Heart left ventricle (tissue), 16 donors: ENCODE results near the gene KCNMB2. TPM values are rescaled to one million over a fixed set of nuclear protein-coding genes. Genes with fewer than 3 reads are reported as not detected.
"Not testable (repeated sequence)": the region's sequence is repeated elsewhere in the genome, so short reads cannot be mapped to it uniquely, and the experiment has no call there.

Source experiments
- ATAC-seq, 4 donors: fragments of 200-7000 bp; cut with Tn5 transposase; one replicate each; pipeline ENCODE4 v1.9.1; 2020 to 2022; ENCODE audit warnings: moderate library complexity in 4 of 4, mild to moderate bottlenecking in 3 of 4, moderate number of reproducible peaks in 1 of 4
- DNase-seq, 5 donors: peaks; one replicate each; pipeline ENCODE4 v3.0.0-alpha.2; 2020
- H3K27ac ChIP-seq, 12 donors: fragments of 200-600 bp; sonication (generic) in 4 of 12; one replicate each; pipeline versions ENCODE4 v1.5.0 to v1.8.0; 2016 to 2022; ENCODE audit warnings: mild to moderate bottlenecking in 2 of 12
- H3K27me3 ChIP-seq, 9 donors: fragments of 200-600 bp; sonication (generic) in 2 of 9; one replicate each; pipeline versions ENCODE4 v1.5.1 to v1.8.0; 2016 to 2022; ENCODE audit warnings: mild to moderate bottlenecking in 3 of 9
- H3K36me3 ChIP-seq, 9 donors: fragments of 200-600 bp; sonication (generic) in 2 of 9; one replicate each; pipeline versions ENCODE4 v1.5.0 to v1.8.0; 2018 to 2022; ENCODE audit warnings: mild to moderate bottlenecking in 2 of 9
- H3K4me1 ChIP-seq, 12 donors: fragments of 200-600 bp; sonication (generic) in 4 of 12; one replicate each; pipeline versions ENCODE4 v1.5.0 to v1.8.0; 2016 to 2022; ENCODE audit warnings: mild to moderate bottlenecking in 3 of 12
- H3K4me3 ChIP-seq, 12 donors: fragments of 200-600 bp; sonication (generic) in 4 of 12; one replicate each; pipeline versions ENCODE4 v1.5.0 to v1.8.0; 2017 to 2022; ENCODE audit warnings: mild to moderate bottlenecking in 9 of 12, moderate library complexity in 4 of 12
- H3K9me3 ChIP-seq, 12 donors: fragments of 200-600 bp; sonication (generic) in 4 of 12; one replicate each; pipeline versions ENCODE4 v1.5.0 to v1.8.0; 2016 to 2022; ENCODE audit warnings: mild to moderate bottlenecking in 1 of 12
- CTCF ChIP-seq, 12 donors: fragments of 200-600 bp; sonication (generic) in 4 of 12; IDR thresholded peaks; one replicate each; pipeline versions ENCODE4 v1.5.0 to v1.8.0; 2018 to 2022; ENCODE audit warnings: antibody characterized with exemption in 12 of 12, mild to moderate bottlenecking in 5 of 12
- POLR2A ChIP-seq, 2 donors: fragments of 450-650 bp; IDR thresholded peaks; one replicate each; pipeline ENCODE4 v1.6.1; 2017; ENCODE audit warnings: antibody characterized with exemption in 2 of 2, mild to moderate bottlenecking in 2 of 2, moderate library complexity in 2 of 2
- WGBS, 4 donors: extraction: QIAGEN DNeasy Blood & Tissue Kit in 2 of 4; methylation state at CpG; one replicate each; pipeline versions ENCODE4 v1.1.5 to v1.1.7; 2013 to 2018; 5-methylcytosine and 5-hydroxymethylcytosine counted together
- intact Hi-C, 10 donors: fragments of 100-400 bp; cut with DNase I; formaldehyde crosslinking; loops; one replicate each; pipeline versions ENCODE4 v1.11.1 to v1.14.2; 2022
- polyA plus RNA-seq, 2 donors: library from polyadenylated mRNA; stranded (reverse); fragments of 200-250 nt; gene quantifications; one replicate each; pipeline ENCODE4 v1.2.3, GENCODE V29; 2013
- total RNA-seq, 9 donors: library from RNA; depleted of rRNA in 2 of 9; stranded (reverse); fragments of >200 nt in 2 of 9; fragmentation: NEBNext Ultra II Directional in 3 of 9; extraction: Animal tissue kit (Norgen Biotek cat#: 25700) in 3 of 9; gene quantifications; one replicate each; pipeline versions ENCODE4 v1.1.0 to v1.2.4, GENCODE V29; 2016 to 2023
- donor health status: ischemic (EF 13 %, LVEDD 7.1; RV severe dilation, severe dysfunction).
- donor health status: healthy with polysubstance abuse.
- donor health status: DM: no; HTN: yes; CAD: no.
- donor health status: DM: no; HTN: no; CAD: no.
- donor health status: ischemic (EF 25% LVEDD 6.9; RV normal size, moderate dysfunction).
- donor health status: ischemic (EF 25% LVEDD 5.7; RV mildly dilated, moderate dysfunction).
- donor health status: healthy.
- donor health status: DM: yes; HTN: yes; CAD: no.
- donor health status: ischemic (EF 35%, LVEDD 5.7; RV mildly dilated, moderate dysfunction).
- donor health status: nonischemic (EF 11% LVEDD 7.7; RV severe dilation, severe dysfunction).
- donor health status: DM: yes; HTN: yes; CAD: no.
- donor health status: PGD.
- donor health status: ischemic (EF 29% LVEDD 5.4; RV normal size, mild dysfunction).
- donor health status: nonischemic (EF 23%, LVEDD 6.1; RV moderate dilation, normal function).

The KCNMB2 gene
- total and polyA plus RNA-seq, 11 donors = 0.37 to 5.7 (median 2.0) TPM; not detected in 1

GRCh38 chr3:178514401-178514800 is 21.8 kb upstream of the KCNMB2 start:
- H3K9me3 ChIP-seq = no peaks in the 10 kb centered on the region
- H3K27ac ChIP-seq = no peak overlapping the region
- H3K4me1 ChIP-seq = peaks cover 0 to 22% (median 0%) of the 10 kb centered on the region in 12 donors
- no peak for TF ChIP-seq POLR2A (IDR thresholded peaks at IDR 0.05)
- TF ChIP-seq CTCF (IDR thresholded peaks at IDR 0.05) = no peak
- 84 to 97% (median 93%) methylated on average over 2 of the region's 2 CpGs for WGBS, 4 donors
- ATAC-seq = no peak
- no peak for DNase-seq
- H3K4me3 ChIP-seq = no peak overlapping the region
- intact Hi-C loops = no loop called here
- no peaks in the 10 kb centered on the region for H3K27me3 ChIP-seq
- H3K36me3 ChIP-seq = no peaks in the 10 kb centered on the region

DNA sequence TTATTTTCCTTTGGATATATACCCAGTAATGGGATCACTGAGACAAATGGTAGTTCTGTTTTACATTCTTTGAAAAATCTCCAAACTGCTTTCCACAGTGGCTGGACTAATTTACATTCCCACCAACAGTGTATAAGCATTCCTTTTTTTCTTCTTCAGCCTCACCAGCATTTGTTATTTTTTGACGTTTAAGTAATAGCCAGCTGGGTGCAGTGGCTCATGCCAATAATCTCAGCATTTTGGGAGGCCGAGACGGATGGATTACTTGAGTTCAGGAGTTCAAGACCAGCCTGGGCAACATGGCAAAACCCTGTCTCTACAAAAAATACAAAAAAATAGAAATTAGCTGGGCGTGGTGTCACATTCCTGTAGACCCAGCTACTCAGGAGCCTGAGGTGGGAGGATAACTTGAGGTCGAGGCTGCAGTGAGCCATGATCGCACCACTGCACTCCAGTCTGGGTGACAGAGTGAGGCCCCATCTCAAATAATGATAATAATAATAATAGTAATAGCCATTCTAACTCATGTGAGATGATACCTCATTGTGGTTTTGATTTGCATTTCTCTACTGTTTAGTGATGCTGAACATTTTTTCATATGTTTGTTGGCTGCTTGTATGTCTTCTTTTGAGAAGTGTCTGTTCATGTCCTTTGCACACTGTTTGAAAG is 21.0 kb upstream of the KCNMB2 start:
- H3K9me3 ChIP-seq, H3K27ac ChIP-seq, DNase-seq, intact Hi-C loops, ATAC-seq, H3K36me3 ChIP-seq, H3K27me3 ChIP-seq, H3K4me3 ChIP-seq: not testable (repeated sequence)
- peaks cover 0 to 22% (median 0%) of the 10 kb centered on the region in 12 donors for H3K4me1 ChIP-seq
- 84 to 88% (median 86%) methylated on average over 6 of the region's 6 CpGs for WGBS, 4 donors

DNA sequence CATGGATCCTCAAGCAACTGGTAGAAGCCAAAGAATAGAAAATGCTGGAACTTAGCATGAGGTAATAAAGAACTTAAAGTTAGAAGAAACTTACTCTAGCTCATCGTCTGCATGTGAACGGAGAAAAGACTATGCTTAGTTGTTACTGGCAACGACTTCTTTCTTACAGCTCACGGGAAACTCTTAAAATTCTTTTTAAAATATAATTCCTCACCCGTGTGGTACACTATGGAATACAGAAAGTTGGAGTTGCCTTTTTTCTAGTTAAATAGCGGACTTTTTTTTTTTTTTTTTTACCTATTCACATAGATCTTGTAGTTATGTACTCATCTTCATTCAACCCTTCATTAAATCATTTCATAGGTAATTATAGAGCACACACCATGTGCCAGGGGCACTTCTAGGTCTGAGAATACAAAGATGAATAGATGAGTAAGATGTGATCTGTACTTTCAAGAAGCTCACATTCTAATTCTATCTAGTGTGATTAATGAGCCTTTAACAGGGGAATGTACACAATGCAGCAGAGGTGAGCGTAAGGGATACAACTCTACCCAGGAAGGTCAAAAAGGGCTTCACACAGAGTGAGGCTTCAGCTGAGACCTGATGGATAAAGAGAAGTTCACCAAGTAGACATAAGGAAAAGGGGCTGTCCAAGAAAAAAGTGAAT is 18.4 kb upstream of the KCNMB2 start:
- DNase-seq = no peak
- H3K9me3 ChIP-seq = no peaks in the 10 kb centered on the region
- intact Hi-C loops = no loop called here
- no peak overlapping the region for H3K4me3 ChIP-seq
- H3K27me3 ChIP-seq = no peaks in the 10 kb centered on the region
- no peak for ATAC-seq
- TF ChIP-seq CTCF (IDR thresholded peaks at IDR 0.05) (no peak), POLR2A (IDR thresholded peaks at IDR 0.05) (no peak)
- no peaks in the 10 kb centered on the region for H3K36me3 ChIP-seq
- no peak overlapping the region for H3K27ac ChIP-seq
- 93 to 97% (median 94%) methylated on average over 7 of the region's 7 CpGs for WGBS, 4 donors
- peaks cover 0 to 22% (median 0%) of the 10 kb centered on the region in 12 donors for H3K4me1 ChIP-seq

GRCh38 chr3:178518660-178519396 is 17.4 kb upstream of the KCNMB2 start:
- H3K9me3 ChIP-seq = no peaks in the 10 kb centered on the region
- no peak for DNase-seq
- 55 to 64% (median 59%) methylated on average over 6 of the region's 6 CpGs for WGBS, 4 donors
- peak in 1 of 4 donors; percentile 47 for ATAC-seq
- no peaks in the 10 kb centered on the region for H3K27me3 ChIP-seq
- no peak overlapping the region for H3K27ac ChIP-seq
- H3K4me3 ChIP-seq = no peak overlapping the region
- no peaks in the 10 kb centered on the region for H3K36me3 ChIP-seq
- H3K4me1 ChIP-seq = peaks cover 0 to 22% (median 0%) of the 10 kb centered on the region in 12 donors
- TF ChIP-seq POLR2A (IDR thresholded peaks at IDR 0.05) (no peak), CTCF (IDR thresholded peaks at IDR 0.05) (no peak)
- intact Hi-C loops = no loop called here
